EL (cell line): ENCODE measurements around the gene ADAMTS2.

Source experiments
- DNase-seq: peaks from one replicate; pipeline ENCODE4 v3.0.0-alpha.2; 2016

ADAMTS2 gene

GRCh38 chr5:179371681-179372680 is 26.7 kb upstream of the ADAMTS2 start:
- DNase-seq: no peak

- DNase-seq: peak; percentile 21
These were observed 25.9 kb upstream of the ADAMTS2 start for GRCh38 chr5:179371121-179371510.

GRCh38 chr5:179370490-179371120 is 25.3 kb upstream of the ADAMTS2 start:
- no peak for DNase-seq

GRCh38 chr5:179369530-179369884 is 24.2 kb upstream of the ADAMTS2 start:
- DNase-seq: no peak

GRCh38 chr5:179368806-179369529 is 23.7 kb upstream of the ADAMTS2 start:
- no peak for DNase-seq

- DNase-seq: no peak
These were observed 23.0 kb upstream of the ADAMTS2 start for GRCh38 chr5:179368126-179368805.

- DNase-seq: no peak
These were observed 22.2 kb upstream of the ADAMTS2 start for GRCh38 chr5:179367491-179367890.

GRCh38 chr5:179362355-179362754 is 17.1 kb upstream of the ADAMTS2 start:
- no peak for DNase-seq

GRCh38 chr5:179361037-179361603 is 15.9 kb upstream of the ADAMTS2 start:
- DNase-seq: no peak

- no peak for DNase-seq
These were observed 11.8 kb upstream of the ADAMTS2 start for GRCh38 chr5:179357031-179357430.

GRCh38 chr5:179355976-179356974 is 11.0 kb upstream of the ADAMTS2 start:
- DNase-seq: no peak

GRCh38 chr5:179354305-179354882 is 9.1 kb upstream of the ADAMTS2 start:
- no peak for DNase-seq

- DNase-seq: no peak
These were observed 3.6 kb upstream of the ADAMTS2 start for GRCh38 chr5:179348843-179349242.

- DNase-seq: no peak
These were observed 2.8 kb upstream of the ADAMTS2 start for GRCh38 chr5:179348011-179348530.

- DNase-seq: no peak
These were observed 2.3 kb upstream of the ADAMTS2 start for GRCh38 chr5:179347581-179347980.

- peak; percentile 2 for DNase-seq
These were observed 1.6 kb upstream of the ADAMTS2 start for GRCh38 chr5:179346875-179347274.

GRCh38 chr5:179346401-179346800 is 1.1 kb upstream of the ADAMTS2 start:
- DNase-seq: peak; percentile 59

- no peak for DNase-seq
These were observed 153 bp downstream of the ADAMTS2 start for GRCh38 chr5:179345183-179345432.

- DNase-seq: peak; percentile 52
These were observed 654 bp downstream of the ADAMTS2 start for GRCh38 chr5:179344431-179345182.
